Stimulated activated CD4-positive, alpha-beta T cell treated with anti-CD3 and anti-CD28 coated beads, Interleukin-1b, Interleukin-23, amount 100 ng/mL, for 48 hours (primary cell): ENCODE results near the gene BRD1.
A peak's percentile ranks its signal among the peaks of the same experiment; 100 is the strongest.

Experiments
- DNase-seq: peaks from one replicate; pipeline ENCODE4 v3.0.0-alpha.2; 2020

Gene BRD1

DNA sequence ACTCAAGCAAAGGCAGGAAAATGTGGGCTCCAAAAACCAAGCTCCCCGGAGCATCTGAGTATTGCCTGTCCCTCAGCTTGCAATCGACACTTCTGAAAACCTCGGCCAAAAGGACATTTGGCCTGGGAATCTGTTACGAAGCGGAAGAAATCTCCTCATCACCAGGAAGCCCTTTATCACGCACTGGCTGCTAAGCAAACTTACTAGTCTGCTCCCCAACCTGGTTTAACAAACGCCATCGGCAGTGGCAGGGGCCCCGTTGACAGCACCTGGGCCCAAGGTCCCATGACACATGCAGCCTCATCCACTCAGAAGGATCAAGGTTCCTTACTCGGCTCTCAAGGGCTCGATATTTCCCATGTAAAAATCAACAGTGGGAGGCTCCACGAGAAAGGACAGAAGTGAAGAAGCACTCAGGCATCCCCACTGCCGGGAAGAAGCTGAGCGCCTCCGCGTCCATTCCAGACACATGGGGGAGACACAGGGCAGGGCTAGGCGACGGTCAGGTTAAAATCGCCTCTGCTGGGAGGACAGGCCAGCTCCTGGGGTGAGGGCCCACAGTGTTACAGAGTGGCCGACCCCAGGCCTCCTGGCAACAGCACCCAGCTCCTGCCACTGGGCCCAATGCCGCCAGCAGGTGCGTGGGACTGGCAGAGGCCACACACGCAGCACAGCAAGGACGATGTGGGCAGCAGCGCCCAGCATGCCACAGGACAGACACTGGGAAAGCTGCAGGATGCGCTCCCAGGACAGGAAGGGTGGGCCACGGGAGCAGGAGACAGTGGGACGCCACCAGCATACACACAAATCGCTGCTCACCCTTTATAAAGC lies 27.1 kb downstream of the BRD1 start:
- DNase-seq = no peak

DNA sequence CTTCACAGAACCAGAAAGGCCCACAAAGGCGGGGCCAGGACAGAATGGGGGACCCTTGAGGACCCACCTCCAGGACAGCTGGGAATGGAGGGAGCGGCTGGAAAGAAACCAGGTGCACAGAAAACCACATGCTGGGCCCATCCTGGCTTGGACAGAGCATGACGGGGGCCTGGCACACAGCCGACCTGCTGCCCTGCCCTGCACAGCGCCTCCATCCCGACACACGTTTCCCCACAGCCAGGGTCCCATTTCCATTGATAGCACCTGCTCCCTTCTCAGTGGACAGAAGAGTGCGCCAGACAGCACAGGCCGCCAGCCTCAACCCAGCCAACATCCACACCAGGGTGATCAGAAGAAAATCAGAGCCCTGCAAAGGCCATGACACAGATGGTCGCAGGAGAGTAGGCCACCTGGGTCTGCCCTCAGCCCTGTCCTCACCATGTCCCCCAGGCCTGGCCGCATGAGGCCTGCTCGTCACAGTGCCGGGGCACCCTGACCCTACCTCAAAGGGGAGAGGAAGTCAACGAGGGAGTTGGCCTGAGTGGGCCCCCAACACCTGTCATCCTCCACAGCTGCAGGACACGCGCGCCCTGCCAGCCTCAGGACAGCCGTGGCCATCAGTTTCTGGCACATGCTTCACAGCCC lies 28.1 kb downstream of the BRD1 start:
- DNase-seq = no peak

DNA sequence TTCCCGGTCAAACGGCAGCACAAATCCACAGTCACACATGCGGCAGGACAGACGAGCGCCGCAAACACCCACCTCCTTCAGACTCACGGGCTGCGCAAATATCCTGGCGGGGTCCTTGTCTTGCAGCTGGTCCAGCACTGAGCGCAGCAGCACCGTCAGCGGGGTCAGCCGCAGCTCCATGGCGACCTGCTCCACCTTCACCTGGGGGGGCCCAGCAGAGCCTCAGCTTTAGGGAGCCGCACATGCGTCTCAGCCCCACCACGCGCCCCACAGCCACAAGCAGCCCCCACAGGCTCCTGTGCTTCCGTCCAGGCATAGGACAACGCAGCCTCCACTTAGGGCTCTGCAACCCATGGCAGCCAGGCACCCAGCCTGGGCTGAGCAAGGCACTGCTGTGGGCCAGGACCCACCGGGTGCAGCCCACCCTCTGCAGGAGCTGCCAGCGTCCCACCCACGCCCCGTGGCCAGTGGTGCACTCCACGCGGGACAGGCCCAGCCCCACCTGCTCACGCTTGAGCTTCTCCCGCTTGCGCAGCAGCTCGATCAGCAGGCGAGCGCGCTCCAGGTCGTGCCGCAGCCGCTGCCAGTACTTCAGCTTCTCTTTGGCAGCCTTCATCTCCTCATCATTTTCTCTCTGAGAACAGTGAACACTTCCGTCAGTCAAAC lies 29.1 kb downstream of the BRD1 start:
- DNase-seq = no peak

DNA sequence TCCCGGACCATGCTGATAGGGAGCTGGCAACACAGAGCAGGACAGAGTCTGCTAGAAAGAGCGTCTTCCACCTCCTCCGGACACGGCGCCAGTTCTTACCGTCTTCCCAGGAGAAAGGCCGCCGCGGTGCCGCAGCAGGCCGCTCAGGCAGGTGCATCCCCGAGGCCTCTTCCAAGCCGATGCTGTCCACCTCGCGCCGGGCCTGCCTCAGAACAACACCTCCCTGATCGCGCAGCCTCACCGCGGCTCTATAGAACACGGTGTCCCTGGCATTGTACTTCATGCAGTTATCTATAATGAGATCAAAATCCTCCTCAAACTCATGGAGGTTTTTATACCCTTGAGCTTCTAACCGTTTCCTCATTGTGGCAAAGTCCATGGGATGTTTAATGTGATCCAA lies 30.0 kb downstream of the BRD1 start:
- no peak for DNase-seq

DNA sequence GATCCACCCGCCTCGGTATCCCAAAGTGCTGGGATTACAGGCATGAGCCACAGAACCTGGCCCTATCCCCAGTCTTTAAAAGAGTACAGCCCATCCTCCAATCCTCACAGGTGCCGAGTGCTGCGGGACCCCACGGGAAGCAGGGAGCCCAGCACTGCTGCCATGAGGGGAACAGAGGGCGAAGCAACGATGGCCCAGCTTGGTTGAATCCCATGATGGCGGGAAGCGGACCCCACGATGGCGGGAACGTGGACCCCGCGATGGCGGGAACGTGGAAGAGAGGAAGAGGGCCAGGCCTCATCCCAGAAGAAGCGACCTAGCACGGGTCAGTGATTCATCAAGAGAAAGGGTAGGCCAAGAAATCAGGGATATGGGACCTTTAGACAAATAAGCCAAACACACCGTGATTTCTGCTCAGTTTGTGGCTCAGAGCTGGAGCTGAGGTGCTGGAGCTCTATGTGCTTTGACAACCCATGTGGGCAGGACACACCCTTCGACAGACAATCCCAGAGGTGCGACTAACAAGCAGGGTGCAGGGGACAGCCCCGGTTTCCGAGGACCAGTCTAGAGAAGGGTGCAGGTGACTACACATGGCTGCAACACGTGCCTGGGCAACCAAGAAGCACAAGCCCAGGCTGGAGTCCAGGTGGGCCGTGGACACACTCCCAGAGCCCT lies 30.9 kb downstream of the BRD1 start:
- no peak for DNase-seq

DNA sequence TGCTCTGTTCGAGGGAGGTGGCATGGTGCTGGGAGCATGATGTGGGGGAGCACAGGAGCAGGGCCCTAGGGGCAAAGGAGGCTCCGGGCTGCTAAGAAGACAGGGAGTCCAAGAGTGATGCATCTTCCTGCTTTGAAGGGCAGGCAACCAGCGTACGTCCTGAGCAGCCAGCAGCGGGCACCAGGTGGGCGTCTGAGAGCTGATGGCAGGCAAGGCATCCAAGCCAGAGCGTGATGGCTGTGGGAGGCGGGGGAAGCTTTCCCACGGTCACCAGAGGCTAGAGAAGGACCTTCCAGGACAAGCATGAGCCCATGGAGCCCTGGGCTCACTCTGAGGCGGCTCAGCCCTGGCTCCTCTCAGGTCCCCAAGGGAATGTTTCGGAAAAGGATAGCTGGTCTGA lies 32.2 kb downstream of the BRD1 start:
- no peak for DNase-seq

DNA sequence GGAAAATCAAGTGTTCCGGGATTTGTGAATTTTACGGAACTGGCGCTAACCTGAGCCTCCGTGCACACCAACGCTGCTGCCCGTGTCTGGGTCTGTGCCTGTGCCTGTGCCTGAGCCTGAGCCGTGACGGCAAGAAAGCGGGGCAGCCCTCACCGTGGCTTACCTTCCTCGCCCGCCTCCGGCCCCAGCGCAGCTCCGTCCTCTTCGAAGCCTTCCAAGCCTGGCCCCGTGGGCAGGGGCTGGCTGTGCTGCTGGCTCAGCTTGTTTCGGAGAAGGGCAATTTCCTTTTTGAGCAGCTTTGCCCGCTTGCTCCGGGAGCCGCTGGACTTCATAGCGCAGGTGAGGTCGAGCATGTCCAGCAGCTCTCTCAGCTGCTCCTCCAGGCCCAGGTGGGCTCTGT lies 33.8 kb downstream of the BRD1 start:
- no peak for DNase-seq

DNA sequence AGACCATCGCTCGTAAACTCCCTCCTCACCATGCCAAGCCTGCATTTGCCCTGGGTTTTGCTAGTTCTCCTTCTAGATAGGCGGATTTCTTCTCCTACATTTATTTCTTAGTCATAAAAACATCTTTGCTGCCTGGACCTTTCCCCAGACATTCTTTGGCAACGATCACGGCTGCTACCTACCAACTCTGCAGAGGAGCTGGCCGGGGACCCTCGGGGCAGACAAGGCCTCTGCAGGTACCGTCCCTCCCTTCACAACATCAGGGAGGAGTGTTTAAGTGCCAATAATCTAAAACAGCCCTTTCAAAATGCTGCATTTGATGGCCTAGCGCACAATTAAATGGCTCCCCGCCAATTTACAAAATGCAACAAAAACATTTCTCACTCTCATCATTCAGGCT lies 34.4 kb downstream of the BRD1 start:
- DNase-seq = no peak

DNA sequence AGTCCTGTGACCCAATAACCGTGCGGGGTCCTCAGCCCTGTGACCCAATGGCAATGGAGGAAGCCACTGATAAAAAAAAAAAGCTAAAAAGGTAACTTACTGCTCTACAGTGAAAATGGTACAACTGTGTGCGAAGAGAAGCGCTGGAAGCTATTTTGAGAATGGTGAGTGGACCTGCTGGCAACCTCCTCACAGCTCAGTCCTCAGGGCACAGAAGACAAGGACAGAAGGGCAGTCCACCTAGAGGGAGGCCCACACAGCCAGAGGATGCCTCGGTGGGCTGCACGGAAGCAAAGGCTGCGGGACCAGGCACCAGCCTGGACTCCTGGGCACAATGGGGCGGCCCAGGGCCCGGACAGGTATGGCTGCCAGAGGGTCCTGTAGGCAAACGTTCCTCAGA lies 35.6 kb downstream of the BRD1 start:
- DNase-seq = no peak

DNA sequence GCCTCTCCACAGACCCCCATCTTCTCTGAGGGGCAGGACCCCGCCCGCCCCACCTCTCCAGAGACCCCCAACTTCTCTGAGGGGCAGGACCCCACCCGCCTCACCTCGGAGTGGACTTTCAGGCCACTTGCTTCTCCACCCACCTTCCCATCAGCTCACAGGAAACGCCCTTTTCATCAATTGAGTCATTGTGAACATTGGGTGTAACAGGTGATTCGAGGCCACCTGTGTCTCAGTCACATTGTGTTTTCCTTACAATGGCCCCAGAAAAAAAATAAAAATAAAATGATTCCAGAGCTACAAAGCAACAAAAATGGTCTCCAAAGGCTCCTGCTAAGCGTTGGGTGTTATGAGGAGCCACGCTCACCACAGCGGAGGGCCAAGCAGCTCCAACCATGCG lies 36.0 kb downstream of the BRD1 start:
- DNase-seq = no peak

DNA sequence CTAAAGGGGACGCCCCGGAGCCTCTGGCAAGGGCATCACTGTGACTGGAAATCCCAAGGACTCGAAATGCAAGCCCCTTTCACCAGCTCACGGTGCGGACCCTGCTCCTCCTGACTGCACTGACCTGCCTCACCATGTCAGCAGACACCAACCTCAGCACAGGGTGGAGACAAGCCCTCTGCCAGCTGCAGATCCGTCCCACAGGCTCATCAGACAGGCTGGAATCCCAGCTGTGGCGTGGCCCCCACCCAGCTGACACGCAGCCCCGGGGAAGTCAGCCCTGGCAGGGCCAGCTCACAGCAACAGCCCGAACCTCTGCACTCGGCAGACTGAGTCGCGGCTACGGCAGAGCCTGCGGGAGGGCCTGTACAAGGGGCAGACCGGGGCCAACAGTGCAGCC lies 36.8 kb downstream of the BRD1 start:
- DNase-seq = no peak

DNA sequence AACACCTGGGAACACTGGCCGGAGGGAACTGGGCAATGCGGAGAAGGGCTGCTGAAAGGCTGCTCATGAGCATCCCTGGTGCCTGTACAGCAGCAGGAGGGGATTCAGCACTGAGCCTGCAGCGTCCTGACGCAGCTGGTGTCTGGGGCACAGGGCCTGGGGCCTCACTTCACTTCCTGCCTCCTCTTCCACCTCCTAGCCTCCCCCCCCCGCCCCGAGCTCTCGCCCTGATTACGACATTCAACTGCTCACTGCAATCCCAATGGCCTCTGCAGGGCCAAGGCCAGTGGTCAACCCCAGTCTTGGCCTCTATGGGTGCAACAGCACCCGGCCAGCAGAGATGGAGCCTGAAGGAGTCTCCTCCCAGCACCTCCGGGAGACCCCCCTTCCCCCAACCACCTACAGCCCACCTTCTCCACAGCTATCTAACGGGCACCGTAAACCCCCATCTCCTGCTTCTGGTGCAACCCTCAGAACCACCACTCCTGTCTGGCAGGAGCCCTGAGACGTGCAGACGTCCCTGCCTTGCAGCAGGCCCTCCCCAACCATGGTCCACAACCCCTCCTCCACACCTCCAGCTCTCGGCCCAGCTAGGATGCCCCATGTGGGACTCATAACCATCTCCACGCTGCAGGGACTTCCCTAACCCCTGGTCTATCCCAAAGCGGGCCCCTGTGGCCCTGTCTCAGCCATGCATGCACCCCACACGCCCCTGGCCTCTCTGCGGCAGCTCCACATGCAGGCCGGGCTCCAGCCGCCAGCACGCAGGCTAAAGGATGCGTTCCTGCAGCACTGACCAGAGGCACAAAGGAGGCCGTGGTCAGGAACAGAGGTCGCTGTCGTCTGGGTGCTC lies 38.2 kb downstream of the BRD1 start:
- DNase-seq = peak; percentile 22

DNA sequence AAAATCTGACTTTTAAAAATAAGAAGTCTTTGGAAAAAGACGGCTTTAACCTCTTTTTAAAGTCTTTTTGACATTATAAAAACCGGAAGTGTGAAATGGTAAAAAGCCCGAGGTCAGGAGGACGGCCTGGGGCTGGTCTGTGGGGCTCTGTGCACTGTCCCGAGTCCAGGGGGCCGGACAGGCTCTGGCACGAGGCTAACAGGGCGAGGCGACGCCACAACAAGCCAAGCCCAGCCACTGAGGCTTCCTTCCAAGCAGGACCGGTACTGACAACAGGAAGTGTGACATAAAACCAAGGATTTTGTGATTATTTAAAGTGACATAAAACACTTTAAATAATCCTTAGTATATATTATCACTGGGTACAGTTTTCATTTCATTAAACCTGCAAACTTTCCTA lies 39.2 kb downstream of the BRD1 start:
- no peak for DNase-seq

DNA sequence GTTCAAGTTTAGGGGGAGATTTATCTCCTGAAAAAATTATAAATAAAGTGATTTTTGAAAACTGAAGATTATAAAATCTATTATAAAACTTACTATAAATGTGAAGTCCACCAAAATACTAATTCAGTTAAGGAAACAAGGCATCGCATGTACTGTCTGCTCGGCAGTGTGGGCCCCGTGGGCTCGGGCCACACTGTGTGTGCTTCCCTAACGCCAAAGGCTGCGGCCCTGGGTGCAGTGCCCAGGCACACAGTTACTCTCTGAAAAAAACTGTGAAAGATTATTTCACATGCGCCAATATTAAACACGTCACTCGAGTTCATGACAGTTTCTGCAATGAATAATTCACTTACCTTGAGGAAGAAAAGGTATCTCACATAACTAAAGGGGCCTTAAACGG lies 39.8 kb downstream of the BRD1 start:
- DNase-seq = no peak

DNA sequence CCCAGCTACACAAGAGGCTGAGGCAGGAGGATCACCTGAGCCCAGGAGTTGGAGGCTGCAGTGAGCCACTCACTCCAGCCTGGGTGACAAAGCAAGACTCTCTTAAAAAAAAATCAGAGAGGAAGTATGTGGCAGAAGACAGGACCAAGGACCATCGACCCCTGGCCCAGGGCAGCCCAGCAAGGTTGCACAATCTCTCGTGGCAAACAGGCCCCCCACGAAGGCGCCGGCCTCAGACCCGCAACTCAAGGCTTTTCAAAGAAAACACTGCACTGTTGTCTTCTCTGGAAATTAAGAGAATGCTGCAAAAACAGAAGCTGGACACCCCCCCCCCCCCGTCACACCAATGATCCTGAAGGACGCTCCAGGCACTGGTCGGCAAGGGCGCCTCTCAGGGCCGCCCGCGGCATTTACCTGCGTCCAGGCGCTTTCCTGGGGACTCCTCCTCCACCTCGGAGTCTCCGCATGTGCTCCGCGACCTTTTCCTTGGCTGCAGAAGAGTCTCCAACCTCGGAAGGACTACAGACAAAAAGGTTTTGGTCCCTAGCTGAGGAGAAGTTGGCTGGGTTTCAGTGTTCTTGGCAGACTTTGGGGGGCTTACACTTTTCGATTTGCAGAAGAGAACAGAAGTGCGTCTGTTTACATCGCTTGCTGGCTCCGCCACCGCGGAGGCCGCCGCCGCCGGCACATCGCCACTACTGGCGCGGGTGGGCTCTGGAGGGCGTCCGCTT lies 40.5 kb downstream of the BRD1 start:
- DNase-seq = no peak

DNA sequence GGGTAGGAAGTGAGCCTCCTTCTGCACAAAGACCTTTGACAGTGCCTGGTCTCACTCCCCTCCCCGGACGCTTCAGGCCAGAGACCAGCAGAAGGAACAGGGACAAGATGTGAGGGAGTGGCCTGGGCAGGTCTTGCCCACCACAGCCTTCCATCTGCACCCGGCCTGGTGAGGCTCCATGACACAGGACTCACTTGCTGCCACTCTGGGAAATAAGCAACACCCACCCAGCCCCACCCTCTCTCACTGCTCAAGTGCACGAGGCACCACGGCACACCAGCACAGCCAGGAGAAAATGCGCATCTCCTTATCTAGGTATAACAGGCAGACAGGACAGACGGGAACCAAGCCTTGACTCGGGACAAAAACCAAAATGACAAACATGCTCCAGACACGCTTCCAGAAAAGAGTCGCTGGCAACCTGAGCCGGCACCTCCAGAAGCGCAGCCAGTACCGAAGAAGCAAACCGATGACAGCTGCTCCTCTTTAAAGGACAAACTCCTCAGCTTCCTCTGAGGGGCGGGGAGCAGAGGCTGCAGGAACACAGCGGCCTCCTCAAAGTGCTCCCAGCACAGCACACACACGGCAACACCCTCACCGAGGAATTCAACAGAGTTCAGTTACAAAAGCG lies 41.7 kb downstream of the BRD1 start:
- no peak for DNase-seq

DNA sequence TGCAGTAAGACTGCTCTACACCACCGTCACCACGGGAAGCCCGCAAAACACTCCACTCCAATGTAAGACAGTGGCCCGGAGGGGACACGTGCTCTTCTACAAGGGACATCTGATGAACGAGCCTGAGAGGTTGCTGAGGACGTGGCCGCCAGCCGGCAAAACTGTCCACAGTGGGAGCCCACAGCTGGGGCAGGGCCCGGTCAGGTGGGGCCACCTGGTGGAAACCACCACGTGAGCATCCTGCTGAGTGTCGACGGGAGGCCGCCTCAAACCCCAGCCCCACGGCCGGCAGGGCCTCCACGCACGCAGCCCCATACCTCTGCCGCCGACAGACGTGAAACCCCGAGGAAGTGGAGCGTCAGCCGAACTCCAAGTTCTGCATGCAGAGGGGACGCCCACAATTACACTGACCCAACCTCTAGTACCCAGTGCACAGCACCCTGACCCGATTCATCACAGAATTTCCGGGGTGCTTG lies 42.6 kb downstream of the BRD1 start:
- DNase-seq = no peak

DNA sequence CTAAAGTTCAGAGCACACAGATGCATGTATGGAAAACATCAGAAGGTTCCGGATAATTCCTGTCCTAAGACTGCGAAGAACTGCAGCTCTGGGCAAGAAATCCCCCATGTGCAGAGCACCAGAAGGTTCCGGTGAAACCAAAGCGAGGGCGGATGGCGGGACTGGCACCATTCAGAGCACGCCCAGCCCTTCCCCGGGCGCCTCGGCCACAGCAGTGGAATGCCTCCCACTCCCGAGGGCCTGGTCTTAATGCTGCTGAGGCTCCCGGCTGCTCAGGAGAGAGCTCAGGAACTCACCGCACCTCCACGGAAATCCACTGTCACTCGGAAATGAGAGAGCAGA lies 43.1 kb downstream of the BRD1 start:
- no peak for DNase-seq

DNA sequence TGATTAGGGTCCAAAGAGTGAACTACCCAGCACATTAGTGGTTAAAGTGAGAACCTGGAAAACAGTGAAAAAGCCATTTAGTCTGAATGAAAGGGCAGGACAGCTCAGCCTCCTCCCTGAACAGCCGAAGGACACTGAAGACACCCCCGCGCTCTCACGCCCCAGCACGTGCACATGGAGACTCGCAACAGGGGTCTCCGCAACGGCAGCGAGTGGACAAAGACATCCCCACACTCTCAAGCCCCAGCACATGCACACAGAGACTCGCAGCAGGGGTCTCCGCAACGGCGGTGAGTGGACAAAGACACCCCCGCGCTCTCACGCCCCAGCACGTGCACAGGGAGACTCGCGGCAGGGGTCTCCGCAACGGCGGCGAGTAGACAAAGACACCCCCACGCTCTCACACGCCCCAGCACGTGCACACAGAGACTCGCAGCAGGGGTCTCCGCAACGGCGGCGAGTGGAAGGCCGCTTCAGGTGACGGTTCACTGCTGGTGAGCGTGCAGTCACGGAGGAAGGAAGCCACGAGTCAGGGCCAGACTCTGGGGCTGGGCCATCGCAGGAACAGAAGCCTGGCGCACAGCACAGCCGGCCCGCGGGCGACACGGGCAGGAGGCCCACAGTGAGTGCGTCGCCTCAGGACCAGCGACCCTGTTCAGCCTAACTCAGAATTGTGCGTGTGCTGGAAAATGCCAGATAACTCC lies 43.6 kb downstream of the BRD1 start:
- DNase-seq = no peak

DNA sequence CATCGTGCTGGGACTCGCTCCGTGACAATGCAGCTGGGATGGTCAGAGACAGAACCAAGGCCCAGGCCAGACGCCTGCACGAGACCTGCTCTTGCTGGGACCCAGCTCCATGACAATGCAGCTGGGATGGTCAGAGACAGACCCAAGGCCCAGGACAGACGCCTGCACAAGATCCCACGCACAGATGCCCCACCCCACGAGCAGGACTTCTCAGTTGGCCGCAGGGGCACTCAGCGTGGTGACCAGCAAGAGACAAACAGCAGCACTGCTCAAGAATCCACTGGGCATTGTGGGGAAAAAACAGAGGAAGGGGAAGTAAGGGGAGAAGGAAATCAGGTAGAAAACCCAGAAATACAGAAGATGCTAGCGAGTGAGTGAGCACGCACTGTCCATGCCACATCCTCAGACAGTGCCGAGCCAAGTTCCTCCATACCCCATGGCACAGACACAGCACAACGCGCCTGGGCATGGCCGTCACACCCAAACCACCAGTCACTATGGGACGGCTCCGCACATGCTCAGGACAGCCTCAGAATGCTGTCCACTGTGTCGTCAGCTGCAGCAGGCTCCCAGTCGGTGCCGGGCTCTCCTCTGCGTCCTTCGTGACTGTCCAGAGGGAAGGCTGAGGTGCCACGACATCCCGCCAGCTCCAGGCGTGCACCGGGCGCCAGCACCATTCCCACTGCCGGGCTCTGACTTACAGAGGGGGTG lies 44.5 kb downstream of the BRD1 start:
- DNase-seq = no peak
